BJ (cell line): ENCODE measurements around the gene BICDL2. TPM values are rescaled to one million over a fixed set of nuclear protein-coding genes. Genes with fewer than 3 reads are reported as not detected.

Experiments used
- CTCF ChIA-PET: fragments of 350-600 bp; formaldehyde crosslinking; extraction: SDS; loops from one replicate; lab custom pipeline; 2021; ENCODE audit warnings: antibody characterized with exemption, inconsistent platforms; lab: Yijun Ruan, JAX
- POLR2A ChIA-PET: fragments of 300-600 bp; sonication (Branson Sonifier 250); formaldehyde crosslinking; extraction: SDS; loops from one replicate; lab custom pipeline; 2021; ENCODE audit warnings: antibody characterized with exemption; lab: Charles Lee
- DNase-seq: peaks from one replicate; pipeline ENCODE4 v3.0.0-alpha.2; 2011; ENCODE audit warnings: low read depth
- H3K27me3 ChIP-seq: 2 replicates; pipeline ENCODE4 v1.6.0; 2011; ENCODE audit warnings: low read length; ENCODE audit not compliant: control insufficient read depth, insufficient read depth
- H3K36me3 ChIP-seq: 2 replicates; pipeline ENCODE4 v1.5.1; 2011; ENCODE audit warnings: low read length; ENCODE audit not compliant: control insufficient read depth, insufficient read depth
- H3K4me3 ChIP-seq: 2 replicates; pipeline ENCODE4 v1.5.1; 2011; ENCODE audit warnings: low read depth, mild to moderate bottlenecking, control low read depth, low read length
- CTCF ChIP-seq: IDR thresholded peaks from 2 replicates; pipeline ENCODE4 v1.5.1; 2011; ENCODE audit warnings: low read depth, mild to moderate bottlenecking, control low read depth, inconsistent platforms, low read length, moderate library complexity; ENCODE audit not compliant: insufficient read depth
- polyA plus RNA-seq: library from polyadenylated mRNA; depleted of rRNA; stranded (reverse); fragments of >200 nt; gene quantifications from 2 replicates; pipeline ENCODE4 v1.2.3, GENCODE V29; 2011

BICDL2 gene
- polyA plus RNA-seq, 1 experiment: 0.04 TPM

DNA sequence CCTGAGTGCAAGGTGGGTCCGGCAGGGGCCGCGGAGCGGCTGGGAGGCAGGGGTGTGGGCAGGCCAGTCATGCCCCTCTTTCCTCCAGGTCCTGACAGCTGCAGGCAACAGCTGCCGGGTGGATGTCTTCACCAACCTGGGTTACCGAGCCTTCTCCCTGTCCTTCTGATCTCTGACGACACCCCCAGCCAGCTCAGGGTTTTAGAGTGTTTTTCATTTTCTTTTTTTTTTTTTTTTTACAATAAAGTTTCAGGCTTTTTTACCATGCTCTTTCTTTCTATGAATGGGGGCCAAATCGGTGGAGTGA is 9.3 kb downstream of the BICDL2 start:
- Histone ChIP-seq H3K36me3 (peaks cover 19% of the 10 kb centered on the region), H3K4me3 (no peak overlapping the region), H3K27me3 (peaks cover 5% of the 10 kb centered on the region)
- no peak for TF ChIP-seq CTCF
- POLR2A ChIA-PET: no interaction called here
- CTCF ChIA-PET: interaction anchor here (0.6 to 9.4 kb wide), 12 partner anchors 6 to 104 kb away, joined by 3 to 97 read pairs (median 6); partner anchors contain the start of genes BICDL2, CLDN9, HCFC1R1 and MMP25
- no peak for DNase-seq

DNA sequence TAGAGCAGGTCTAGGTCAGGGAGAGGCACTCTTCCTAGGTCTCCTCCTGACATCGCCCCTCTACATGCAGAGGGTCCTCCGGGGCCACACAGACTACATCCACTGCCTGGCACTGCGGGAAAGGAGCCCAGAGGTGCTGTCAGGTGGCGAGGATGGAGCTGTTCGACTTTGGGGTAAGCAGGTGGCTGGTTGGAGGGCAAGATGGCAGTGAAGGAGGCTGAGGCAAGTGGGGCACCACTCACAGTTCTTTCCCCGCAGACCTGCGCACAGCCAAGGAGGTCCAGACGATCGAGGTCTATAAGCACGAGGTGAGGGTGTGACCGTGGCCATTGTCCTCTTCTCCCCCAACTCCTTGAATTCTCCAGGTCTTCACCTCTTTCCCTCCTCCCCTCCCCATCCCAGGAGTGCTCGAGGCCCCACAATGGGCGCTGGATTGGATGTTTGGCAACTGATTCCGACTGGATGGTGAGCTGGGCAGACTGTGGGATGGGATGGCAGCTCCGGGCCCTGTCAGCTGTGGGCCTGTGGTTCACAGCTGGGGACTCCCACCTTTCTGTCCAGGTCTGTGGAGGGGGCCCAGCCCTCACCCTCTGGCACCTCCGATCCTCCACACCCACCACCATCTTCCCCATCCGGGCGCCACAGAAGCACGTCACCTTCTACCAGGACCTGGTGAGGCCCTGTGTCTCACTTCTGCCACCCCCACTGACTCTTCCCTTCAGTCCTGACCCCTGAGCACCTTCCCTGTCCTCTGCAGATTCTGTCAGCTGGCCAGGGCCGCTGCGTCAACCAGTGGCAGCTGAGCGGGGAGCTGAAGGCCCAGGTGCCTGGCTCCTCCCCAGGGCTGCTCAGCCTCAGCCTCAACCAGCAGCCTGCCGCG is 9.9 kb downstream of the BICDL2 start:
- H3K36me3 ChIP-seq: peaks cover 22% of the 10 kb centered on the region
- POLR2A ChIA-PET: no interaction called here

GRCh38 chr16:3026003-3026378 is 10.8 kb downstream of the BICDL2 start:
- H3K36me3 ChIP-seq: peaks cover 28% of the 10 kb centered on the region
- ChIA-PET CTCF (interaction anchor here (1.5 to 9.4 kb wide), 2 partner anchors 16 to 22 kb away, joined by 8 to 97 read pairs; partner anchors contain the start of gene MMP25), POLR2A (no interaction called here)
- H3K4me3 ChIP-seq: no peak overlapping the region
- peaks cover 2% of the 10 kb centered on the region; the same call in 1 of the 2 replicates for H3K27me3 ChIP-seq
- no peak for TF ChIP-seq CTCF
- DNase-seq: no peak

More for the DNA sequence above, 9.9 kb downstream of the BICDL2 start:
- no peak for TF ChIP-seq CTCF
- Histone ChIP-seq H3K27me3 (peaks cover 2% of the 10 kb centered on the region; the same call in 1 of the 2 replicates), H3K4me3 (no peak overlapping the region)
- no peak for DNase-seq
- CTCF ChIA-PET: interaction anchor here (0.6 to 9.4 kb wide), 6 partner anchors 10 to 105 kb away, joined by 3 to 97 read pairs (median 8); partner anchors contain the start of genes BICDL2 and MMP25

GRCh38 chr16:3025032-3026002 is 11.4 kb downstream of the BICDL2 start:
- CTCF ChIA-PET: interaction anchor here (1.5 to 9.4 kb wide), 2 partner anchors 17 to 22 kb away, joined by 8 to 97 read pairs; partner anchors contain the start of gene MMP25

More at GRCh38 chr16:3025032-3026002, 11.4 kb downstream of the BICDL2 start:
- H3K4me3 ChIP-seq: no peak overlapping the region
- DNase-seq: no peak
- POLR2A ChIA-PET: interaction anchor here (0.6 to 0.7 kb wide), 2 partner anchors 811 to 990 kb away, joined by 4 to 21 read pairs; partner anchors contain the start of gene PGP
- peaks cover 2% of the 10 kb centered on the region; the same call in 1 of the 2 replicates for H3K27me3 ChIP-seq
- TF ChIP-seq CTCF: no peak
- H3K36me3 ChIP-seq: peaks cover 28% of the 10 kb centered on the region
